ENCODE results near the gene TSPO2. TPM values are rescaled to one million over a fixed set of nuclear protein-coding genes. Genes with fewer than 3 reads are reported as not detected.

Gene TSPO2
- total RNA-seq, 6 experiments from 2014 or later = 0.22 to 0.86 (median 0.52) TPM

DNA sequence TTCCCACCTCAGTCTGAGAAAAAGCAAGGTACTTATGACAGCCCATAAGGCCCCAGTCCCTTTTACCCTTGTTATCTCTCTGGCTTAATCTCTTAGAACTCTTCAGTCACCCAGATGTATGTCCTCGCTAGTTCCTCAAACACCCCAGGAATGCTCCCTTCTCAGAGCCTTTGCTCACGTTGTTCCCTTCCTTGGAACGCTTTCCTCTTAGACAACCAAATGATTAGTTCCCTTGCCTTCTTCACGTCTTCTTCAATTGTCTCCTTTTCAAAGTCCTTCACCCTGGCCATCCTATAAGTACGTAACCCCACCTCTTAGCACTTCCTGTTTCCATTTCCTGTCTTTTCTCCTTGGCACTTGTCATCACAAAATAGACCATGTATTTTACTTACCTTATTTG, 9.6 kb downstream of the TSPO2 start:
- no peak for TF ChIP-seq POLR2A (IDR thresholded peaks at IDR 0.05)
- no peak for TF ChIP-seq CTCF (IDR thresholded peaks at IDR 0.05)
- H3K27ac ChIP-seq = no peak overlapping the region
- DNase-seq = no peak
- peaks cover 0 to 5% (median under 1%) of the 10 kb centered on the region in 4 donors for H3K4me1 ChIP-seq
- WGBS (ENCODE audit: insufficient coverage, low coverage, low lambda C conversion rate, missing lambda C conversion rate) = 56% methylated on average over 5 of the region's 5 CpGs
- ATAC-seq = no peak
- no peaks in the 10 kb centered on the region for H3K9me3 ChIP-seq
- no peaks in the 10 kb centered on the region for H3K27me3 ChIP-seq
- H3K4me3 ChIP-seq = no peak overlapping the region
- H3K36me3 ChIP-seq = no peaks in the 10 kb centered on the region
- intact Hi-C loops (cut with DNase I) = no loop called here

GRCh38 chr6:41053041-41053440, 10.8 kb downstream of the TSPO2 start, which contains the start of gene APOBEC2:
APOBEC2 (plus strand) TSS chr6:41053202; CDS start chr6:41053348, 146 bp downstream.
- Histone ChIP-seq H3K4me1 (no peaks in the 10 kb centered on the region), H3K36me3 (no peaks in the 10 kb centered on the region), H3K27ac (no peak within 1 kb of the TSS), H3K9me3 (no peaks in the 10 kb centered on the region), H3K27me3 (no peaks in the 10 kb centered on the region), H3K4me3 (no peak within 1 kb of the TSS)
- TF ChIP-seq CTCF (IDR thresholded peaks at IDR 0.05) (no peak), POLR2A (IDR thresholded peaks at IDR 0.05) (no peak)
- no peak for DNase-seq
- intact Hi-C loops (cut with DNase I) = no loop called here
- ATAC-seq = no peak
- WGBS (ENCODE audit: insufficient coverage, low coverage, low lambda C conversion rate, missing lambda C conversion rate) = 67% methylated on average over 1 of the region's 5 CpGs

DNA sequence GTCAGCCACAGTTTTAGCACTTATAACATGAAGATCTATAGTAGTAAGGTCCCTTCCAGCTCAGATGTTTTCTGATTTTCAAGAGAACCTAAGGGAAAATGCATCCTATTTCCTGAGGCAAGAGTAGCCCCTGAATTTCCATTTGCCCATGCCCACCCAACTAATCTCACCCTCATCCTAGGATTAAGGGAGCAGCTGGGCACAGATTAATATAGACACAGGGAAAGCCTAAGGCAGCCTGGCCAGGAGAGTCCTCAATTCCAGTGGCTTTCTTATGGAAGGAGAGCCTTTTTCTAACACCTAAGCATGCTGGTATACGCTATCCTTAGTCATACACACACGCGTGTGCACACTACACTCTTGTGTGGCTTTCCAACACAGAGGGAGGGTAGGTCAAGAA, 12.2 kb downstream of the TSPO2 start:
- H3K27ac ChIP-seq = no peak overlapping the region
- no peaks in the 10 kb centered on the region for H3K4me1 ChIP-seq
- H3K36me3 ChIP-seq = no peaks in the 10 kb centered on the region
- intact Hi-C loops (cut with DNase I) = no loop called here
- no peaks in the 10 kb centered on the region for H3K27me3 ChIP-seq
- 100% methylated on average over 3 of the region's 3 CpGs for WGBS (ENCODE audit: insufficient coverage, low coverage, low lambda C conversion rate, missing lambda C conversion rate)
- no peaks in the 10 kb centered on the region for H3K9me3 ChIP-seq
- DNase-seq (no peak), ATAC-seq (no peak)
- H3K4me3 ChIP-seq = no peak overlapping the region
- no peak for TF ChIP-seq POLR2A (IDR thresholded peaks at IDR 0.05)
- TF ChIP-seq CTCF (IDR thresholded peaks at IDR 0.05) = no peak

DNA sequence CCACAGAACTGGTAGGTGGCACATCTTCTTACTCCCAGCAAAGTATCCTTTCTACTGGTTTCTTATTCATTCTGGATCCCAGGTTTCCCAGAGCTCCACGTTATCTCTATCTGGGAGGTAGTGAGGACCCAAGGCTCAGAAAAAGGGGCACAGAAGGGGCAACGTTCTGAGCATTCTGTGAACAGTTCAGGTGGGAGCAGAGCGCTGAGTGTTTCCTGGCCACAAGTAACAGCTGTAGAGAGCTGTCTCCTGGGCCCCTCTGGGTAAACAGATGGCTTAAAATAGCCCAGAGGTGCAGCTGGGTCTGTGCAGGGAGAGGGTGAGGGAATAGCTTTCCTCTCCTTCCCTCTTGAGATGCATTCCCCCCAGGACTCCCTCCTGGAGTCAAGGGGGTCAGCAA, 12.9 kb downstream of the TSPO2 start:
- H3K27me3 ChIP-seq = no peaks in the 10 kb centered on the region
- intact Hi-C loops (cut with DNase I) = no loop called here
- 49% methylated on average over 2 of the region's 3 CpGs for whole genome bisulfite sequencing (ENCODE audit: insufficient coverage, low coverage, low lambda C conversion rate, missing lambda C conversion rate)
- DNase-seq (no peak), ATAC-seq (no peak)
- no peaks in the 10 kb centered on the region for H3K4me1 ChIP-seq
- H3K36me3 ChIP-seq = no peaks in the 10 kb centered on the region
- no peak overlapping the region for H3K27ac ChIP-seq
- H3K4me3 ChIP-seq = no peak overlapping the region
- TF ChIP-seq POLR2A (IDR thresholded peaks at IDR 0.05) (no peak), CTCF (IDR thresholded peaks at IDR 0.05) (no peak)
- H3K9me3 ChIP-seq = no peaks in the 10 kb centered on the region
